G401 (cell line): ENCODE results near the gene SYCP2. TPM values are rescaled to one million over a fixed set of nuclear protein-coding genes. Genes with fewer than 3 reads are reported as not detected.
A peak's percentile ranks its signal among the peaks of the same experiment; 100 is the strongest.

ENCODE experiments used
- DNase-seq: peaks from one replicate; pipeline ENCODE4 v3.0.0-alpha.2; 2015; ENCODE audit warnings: low spot score
- in situ Hi-C: cut with HindIII; loops from 2 replicates; pipeline ENCODE4 v1.10.0; 2016; ENCODE audit warnings: low sequenced_read_pairs, mixed read lengths
- total RNA-seq: library from RNA; depleted of rRNA; stranded (reverse); fragments of >200 nt; shearing (Covaris generic); gene quantifications from 2 replicates; pipeline ENCODE4 v1.2.3, GENCODE V29; 2014

SYCP2 gene
- total RNA-seq, 1 experiment from 2014 or later: 5.0 TPM

GRCh38 chr20:59947376-59947775 is 13.9 kb upstream of the SYCP2 start:
- no peak for DNase-seq
- in situ Hi-C loops: no loop called here

- in situ Hi-C loops: no loop called here
- no peak for DNase-seq
Measured at GRCh38 chr20:59945731-59946130, 12.3 kb upstream of the SYCP2 start.

GRCh38 chr20:59945175-59945574 is 11.7 kb upstream of the SYCP2 start:
- in situ Hi-C loops: no loop called here

GRCh38 chr20:59944726-59945125 is 11.3 kb upstream of the SYCP2 start:
- DNase-seq: no peak
- in situ Hi-C loops: no loop called here

More at GRCh38 chr20:59945175-59945574, 11.7 kb upstream of the SYCP2 start:
- DNase-seq: no peak

GRCh38 chr20:59942245-59942644 is 8.8 kb upstream of the SYCP2 start:
- in situ Hi-C loops: no loop called here

GRCh38 chr20:59940956-59941294 is 7.5 kb upstream of the SYCP2 start:
- no peak for DNase-seq
- in situ Hi-C loops: no loop called here

More at GRCh38 chr20:59942245-59942644, 8.8 kb upstream of the SYCP2 start:
- DNase-seq: no peak

- in situ Hi-C loops: no loop called here
- DNase-seq: peak; percentile 93
Measured at GRCh38 chr20:59940129-59940955, 6.9 kb upstream of the SYCP2 start, which contains the start of the genes FAM217B and PPP1R3D. Gene FAM217B, plus strand, starts transcription at chr20:59940389. Its CDS starts 3,555 bp downstream, at chr20:59943944. Gene PPP1R3D, minus strand, starts transcription at chr20:59940305. Its CDS starts 374 bp downstream, at chr20:59939931.

GRCh38 chr20:59939879-59940128 is 6.4 kb upstream of the SYCP2 start:
- no peak for DNase-seq

GRCh38 chr20:59939052-59939878 is 5.8 kb upstream of the SYCP2 start:
- in situ Hi-C loops: no loop called here
- DNase-seq: no peak

More at GRCh38 chr20:59939879-59940128, 6.4 kb upstream of the SYCP2 start:
- in situ Hi-C loops: no loop called here

GRCh38 chr20:59938696-59939051 is 5.2 kb upstream of the SYCP2 start:
- in situ Hi-C loops: no loop called here
- peak; percentile 52 for DNase-seq

GRCh38 chr20:59938221-59938620 is 4.8 kb upstream of the SYCP2 start:
- DNase-seq: no peak
- in situ Hi-C loops: no loop called here

GRCh38 chr20:59937150-59937549 is 3.7 kb upstream of the SYCP2 start:
- in situ Hi-C loops: no loop called here
- DNase-seq: no peak

- no peak for DNase-seq
- in situ Hi-C loops: no loop called here
Measured at GRCh38 chr20:59936409-59936808, 3.0 kb upstream of the SYCP2 start.

- in situ Hi-C loops: no loop called here
- no peak for DNase-seq
Measured at GRCh38 chr20:59935457-59936185, 2.2 kb upstream of the SYCP2 start.

GRCh38 chr20:59933849-59934585 is 580 bp upstream of the SYCP2 start:
- in situ Hi-C loops: no loop called here
- DNase-seq: peak; percentile 71

GRCh38 chr20:59932616-59933295 is 681 bp downstream of the SYCP2 start:
- in situ Hi-C loops: no loop called here
- no peak for DNase-seq

- no peak for DNase-seq
- in situ Hi-C loops: no loop called here
Measured at GRCh38 chr20:59931511-59932312, 1.7 kb downstream of the SYCP2 start.

GRCh38 chr20:59925899-59926298 is 7.5 kb downstream of the SYCP2 start:
- in situ Hi-C loops: no loop called here
- DNase-seq: no peak
